HepG2 (cell line): Measurements from ENCODE around the gene RHBDF2. TPM values are rescaled to one million over a fixed set of nuclear protein-coding genes. Genes with fewer than 3 reads are reported as not detected.

Experiments used
- ATAC-seq: fragments of 200-7000 bp; cut with Tn5 transposase; 3 replicates; pipeline ENCODE4 v1.9.1; 2020; ENCODE audit warnings: mild to moderate bottlenecking, moderate library complexity
- BruUV-seq: library from RNA; stranded (reverse); fragments of 400-500 nt; replicated peaks from 2 replicates; lab custom pipeline; 2021; lab: Mats Ljungman, UMichigan
- CTCF ChIA-PET: fragments of 300-600 bp; formaldehyde crosslinking; extraction: SDS; loops from one replicate; lab custom pipeline; 2021; ENCODE audit warnings: low total read pairs, inconsistent platforms, low intra/inter-chr PET ratio; lab: Yijun Ruan, JAX
- POLR2A ChIA-PET: fragments of 350-600 bp; sonication (Branson Sonifier 250); formaldehyde crosslinking; loops from one replicate; lab custom pipeline; 2020; ENCODE audit warnings: antibody characterized with exemption, inconsistent platforms; lab: Yijun Ruan, JAX
- DNase-seq: peaks from one replicate; pipeline ENCODE4 v3.0.0-alpha.2; 2015; ENCODE audit warnings: low spot score
- FAIRE-seq: peaks from 3 replicates; lab custom pipeline; 2011; peaks lifted over from hg19 to GRCh38; lab: Jason Lieb, UNC
- H2AFZ ChIP-seq: one replicate; pipeline ENCODE4 v1.6.1; 2011; ENCODE audit warnings: low read length, inconsistent platforms
- H3K27ac ChIP-seq: fragments of 300-600 bp; 3 replicates; pipeline ENCODE4 v1.8.0; 2011; ENCODE audit warnings: mixed run types, mild to moderate bottlenecking, mixed read lengths, low read length, inconsistent platforms; ENCODE audit not compliant: insufficient read depth; ENCODE audit errors: extremely low read length
- H3K27me3 ChIP-seq, 2 experiments: fragments of 200-600 bp in 1 of 2; 2 replicates in 1 of 2; 3 replicates in 1 of 2; pipeline versions ENCODE4 v1.6.0 to v1.8.0; 2011; ENCODE audit warnings: low read length in 2 of 2, mild to moderate bottlenecking in 2 of 2, moderate library complexity in 2 of 2, inconsistent platforms in 1 of 2; ENCODE audit not compliant: insufficient read depth in 2 of 2, control insufficient read depth in 1 of 2
- H3K36me3 ChIP-seq, 2 experiments: fragments of 200-600 bp in 1 of 2; replicated peaks in 1 of 2; 2 replicates in 1 of 2; 3 replicates in 1 of 2; pipeline versions ENCODE4 v1.5.1 to v1.8.0; 2011; ENCODE audit warnings: low read length in 2 of 2, inconsistent platforms in 1 of 2; ENCODE audit not compliant: insufficient read depth in 2 of 2, control insufficient read depth in 1 of 2
- H3K4me1 ChIP-seq: 2 replicates; pipeline ENCODE4 v1.5.1; 2012; ENCODE audit warnings: low read length, inconsistent platforms; ENCODE audit not compliant: insufficient read depth
- H3K4me2 ChIP-seq: 2 replicates; pipeline ENCODE4 v1.6.0; 2011; ENCODE audit warnings: low read depth, low read length, inconsistent platforms
- H3K4me3 ChIP-seq, 3 experiments: fragments of 200-600 bp in 1 of 3; sonication (generic), shearing (Covaris generic) in 1 of 3; replicated peaks in 1 of 3; 2 replicates each; pipeline ENCODE4 v1.5.1; 2011 to 2016; ENCODE audit warnings: low read length in 3 of 3, inconsistent platforms in 2 of 3, low read depth in 2 of 3, mild to moderate bottlenecking in 2 of 3, control low read depth in 1 of 3, mixed read lengths in 1 of 3; ENCODE audit not compliant: insufficient read depth in 1 of 3
- H3K79me2 ChIP-seq: one replicate; pipeline ENCODE4 v1.6.1; 2011; ENCODE audit warnings: low read length, inconsistent platforms; ENCODE audit not compliant: insufficient read depth
- H3K9ac ChIP-seq: 2 replicates; pipeline ENCODE4 v1.6.0; 2011; ENCODE audit warnings: mild to moderate bottlenecking, low read depth, low read length, inconsistent platforms; ENCODE audit not compliant: insufficient read depth
- H3K9me3 ChIP-seq: 2 replicates; pipeline ENCODE4 v1.5.1; 2012; ENCODE audit warnings: mild to moderate bottlenecking, low read length
- H4K20me1 ChIP-seq: 2 replicates; pipeline ENCODE4 v1.6.0; 2011; ENCODE audit warnings: inconsistent platforms, mild to moderate bottlenecking, low read length, moderate library complexity; ENCODE audit not compliant: insufficient read depth
- BCLAF1 ChIP-seq: fragments of 450-650 bp; IDR thresholded peaks from 2 replicates; pipeline ENCODE4 v1.6.1; 2017; ENCODE audit warnings: mild to moderate bottlenecking
- CBX1 ChIP-seq: IDR thresholded peaks from one replicate; pipeline ENCODE4 v1.6.1; 2016; ENCODE audit warnings: antibody characterized with exemption, low read depth
- CTCF ChIP-seq: sonication (generic); formaldehyde crosslinking; IDR thresholded peaks from 2 replicates; pipeline ENCODE4 v1.5.0; 2020; ENCODE audit warnings: mild to moderate bottlenecking, missing genetic modification reagents, moderate library complexity
- NFRKB ChIP-seq: fragments of 450-650 bp; IDR thresholded peaks from 2 replicates; pipeline ENCODE4 v1.6.1; 2017
- SETDB1 ChIP-seq: sonication (generic); formaldehyde crosslinking; IDR thresholded peaks from 2 replicates; pipeline ENCODE4 v1.5.1; 2020; ENCODE audit warnings: missing genetic modification reagents, mild to moderate bottlenecking, borderline replicate concordance
- TFDP1 ChIP-seq: IDR thresholded peaks from 2 replicates; pipeline ENCODE4 v1.6.1; 2016; ENCODE audit warnings: missing compliant biosample characterization, missing genetic modification reagents, borderline replicate concordance
- TOE1 ChIP-seq: sonication (generic); formaldehyde crosslinking; IDR thresholded peaks from 2 replicates; pipeline ENCODE4 v1.4.0; 2020; ENCODE audit warnings: mild to moderate bottlenecking, missing genetic modification reagents
- ZKSCAN1 ChIP-seq: fragments of 150-350 bp; IDR thresholded peaks from 2 replicates; pipeline ENCODE4 v1.6.1; 2014; ENCODE audit warnings: low read length
- ZNF572 ChIP-seq: sonication (generic); formaldehyde crosslinking; IDR thresholded peaks from 2 replicates; pipeline ENCODE4 v1.5.1; 2020; ENCODE audit warnings: mild to moderate bottlenecking, missing genetic modification reagents
- ZNF646 ChIP-seq: sonication (generic); formaldehyde crosslinking; IDR thresholded peaks from 2 replicates; pipeline ENCODE4 v1.9.0; 2021; ENCODE audit warnings: mild to moderate bottlenecking, missing genetic modification reagents
- WGBS: methylation state at CpG from one replicate; pipeline ENCODE4 v1.1.6; 2017; ENCODE audit warnings: low lambda C conversion rate; 5-methylcytosine and 5-hydroxymethylcytosine counted together
- in situ Hi-C: cut with HindIII; loops from 2 replicates; pipeline ENCODE4 v1.10.0; 2017; ENCODE audit warnings: low pct_unique_long_range_greater_than_20kb; ENCODE audit not compliant: extremely low pct_ligation_motif_present
- intact Hi-C: fragments of 100-400 bp; cut with micrococcal nuclease; formaldehyde crosslinking; loops from one replicate; pipeline ENCODE4 v1.10.0; 2022; ENCODE audit not compliant: unreplicated experiment
- polyA plus RNA-seq, 8 experiments: library from polyadenylated mRNA; depleted of rRNA in 3 of 8; stranded (reverse) in 7 of 8; unstranded in 1 of 8; fragments of >200 nt; fragmentation: Illumina TruSeq in 4 of 8; extraction: Trizol in 4 of 8; gene quantifications; 2 replicates each; pipeline versions ENCODE4 v1.2.1 to v1.2.3, GENCODE V29; 2011 to 2016; ENCODE audit warnings: low read depth in 4 of 8, missing spikeins in 1 of 8, mixed read lengths in 1 of 8; ENCODE audit not compliant: insufficient read depth in 1 of 8
- total RNA-seq, 5 experiments: library from RNA; depleted of rRNA; stranded (reverse); fragments of >200 nt; fragmentation: Illumina TruSeq; extraction: Trizol; gene quantifications; 2 replicates each; pipeline ENCODE4 v1.2.3, GENCODE V29; 2016; ENCODE audit warnings: low read depth in 1 of 5

Gene RHBDF2
- total and polyA plus RNA-seq, 2 of the 13 experiments (the other 11 are each of a cell fraction or from before 2014, with no cell fraction given), result 7.8 to 24.2 TPM

DNA sequence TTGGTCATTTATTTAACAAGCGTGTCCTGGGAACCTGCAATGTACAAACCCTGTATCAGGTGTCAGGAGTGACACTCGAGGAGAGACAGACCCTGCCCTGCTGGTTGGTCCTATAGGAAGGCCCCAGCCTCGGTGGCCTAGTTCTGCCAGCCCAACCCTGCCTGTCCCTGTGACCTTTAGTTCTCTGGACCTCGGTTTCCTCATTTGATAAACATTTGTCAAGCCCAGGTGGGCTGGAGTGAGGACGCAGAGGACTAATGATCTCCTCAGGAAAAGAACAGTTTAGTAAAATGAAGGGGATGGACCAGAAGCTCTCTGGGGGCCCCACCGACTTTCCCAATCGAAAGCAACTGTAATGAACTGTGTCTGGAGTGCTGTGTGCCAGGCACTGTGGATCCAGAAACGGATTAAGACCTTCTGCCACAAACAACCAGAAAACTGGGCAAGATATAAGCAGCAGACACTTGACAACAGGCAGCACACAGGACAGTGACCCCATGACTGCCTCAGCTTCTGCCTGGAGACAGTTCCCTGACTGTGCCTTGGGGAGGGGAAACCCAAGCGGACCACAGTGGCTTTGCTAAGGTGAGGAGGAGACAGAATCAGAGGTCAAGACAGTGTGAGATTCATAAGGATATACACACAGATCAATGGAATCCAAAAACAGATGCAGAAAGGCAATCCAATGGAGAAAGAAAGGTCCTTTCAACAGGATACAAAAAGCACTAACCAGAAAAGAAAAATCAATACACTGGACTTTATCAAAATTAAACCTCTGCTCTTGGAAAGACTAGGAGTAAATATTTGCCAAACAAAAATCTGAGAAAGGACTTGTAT, 47.4 kb upstream of the RHBDF2 start:
- no TSS peak for BruUV-seq
- WGBS, result under 1% methylated on average over 8 of the region's 9 CpGs
- intact Hi-C loops, result no loop called here
- Histone ChIP-seq H3K79me2 (peaks cover 42% of the 10 kb centered on the region), H4K20me1 (peaks cover 7% of the 10 kb centered on the region; the same call in 1 of the 2 replicates), H3K27ac (peak overlapping the region; percentile 69), H3K4me2 (peak overlapping the region; percentile 93), H3K4me3 (peak overlapping the region; percentile 54 to 66 (median 66)), H3K36me3 (peaks cover 7% of the 10 kb centered on the region in 2 experiments; a peak in 4 of 5 replicates), H3K27me3 (no peaks in the 10 kb centered on the region), H2AFZ (no peak overlapping the region), H3K4me1 (peaks cover 71% of the 10 kb centered on the region), H3K9ac (peak overlapping the region; percentile 63), H3K9me3 (no peaks in the 10 kb centered on the region)
- FAIRE-seq (peak; percentile 89), ATAC-seq (peak; percentile 80), DNase-seq (peak; percentile 81)
- POLR2A ChIA-PET, result interaction anchor here (0.8 to 4.4 kb wide), 8 partner anchors 9 to 65 kb away, joined by 3 to 40 read pairs (median 10); partner anchors contain the start of genes PRCD and RHBDF2
- in situ Hi-C loops, result no loop called here
- CTCF ChIA-PET, result interaction anchor here (1.1 to 4.4 kb wide), 2 partner anchors 26 to 37 kb away, joined by 5 to 86 read pairs; partner anchors contain the start of gene ST6GALNAC2
- TF ChIP-seq ZNF646 (no peak), NFRKB (no peak), SETDB1 (no peak), CBX1 (no peak), ZNF572 (no peak), ZKSCAN1 (no peak), BCLAF1 (no peak), TFDP1 (CRISPR knock-in tag) (no peak), CTCF (CRISPR knock-in tag) (no peak), TOE1 (no peak)
